NCI-H2081 (cell line): ENCODE data around the gene TBC1D25.

Experiments used
- DNase-seq, 2 experiments: peaks; one replicate each; lab custom pipeline; 2025; lab: John Stamatoyannopoulos, UW

Gene TBC1D25

DNA sequence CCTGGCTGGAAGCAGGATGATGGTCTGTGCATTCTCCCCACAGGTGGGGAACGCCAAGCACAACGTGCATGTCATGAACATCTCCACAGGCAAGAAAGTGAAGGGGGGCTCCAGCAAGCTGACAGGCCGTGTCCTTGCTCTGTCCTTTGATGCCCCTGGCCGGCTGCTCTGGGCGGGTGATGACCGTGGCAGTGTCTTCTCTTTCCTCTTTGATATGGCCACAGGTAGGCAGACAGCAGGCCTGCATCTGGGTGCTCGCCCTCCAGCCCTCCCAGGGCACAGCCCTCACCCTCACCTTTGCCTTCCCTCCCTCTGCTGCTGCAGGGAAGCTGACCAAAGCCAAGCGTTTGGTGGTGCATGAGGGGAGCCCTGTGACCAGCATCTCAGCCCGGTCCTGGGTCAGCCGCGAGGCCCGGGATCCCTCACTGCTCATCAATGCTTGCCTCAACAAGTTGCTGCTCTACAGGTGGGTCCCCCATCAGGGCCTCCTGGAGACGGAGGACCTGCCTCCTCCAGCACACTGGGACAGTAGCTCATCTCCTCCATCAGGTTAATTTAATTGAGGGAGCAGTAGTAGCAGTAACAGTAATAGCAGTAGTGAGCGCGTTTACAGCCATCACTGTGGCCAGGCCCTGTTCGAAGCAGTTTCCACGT lies 62.4 kb downstream of the TBC1D25 start:
- DNase-seq: no peak

DNA sequence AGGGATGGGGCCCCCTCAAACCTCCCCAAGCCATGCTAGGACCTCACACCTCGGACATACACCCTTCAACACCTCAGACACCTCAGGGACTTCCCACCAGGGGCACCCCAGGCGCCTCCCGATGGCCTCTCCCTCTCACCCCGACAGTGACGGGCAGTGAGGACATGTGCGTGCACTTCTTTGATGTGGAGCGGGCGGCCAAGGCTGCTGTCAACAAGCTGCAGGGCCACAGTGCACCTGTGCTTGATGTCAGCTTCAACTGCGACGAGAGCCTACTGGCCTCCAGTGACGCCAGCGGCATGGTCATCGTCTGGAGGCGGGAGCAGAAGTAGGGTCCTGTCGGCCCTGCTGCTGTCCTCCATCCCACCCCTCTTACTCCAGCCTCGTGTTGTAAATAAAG lies 65.2 kb downstream of the TBC1D25 start:
- DNase-seq: no peak

DNA sequence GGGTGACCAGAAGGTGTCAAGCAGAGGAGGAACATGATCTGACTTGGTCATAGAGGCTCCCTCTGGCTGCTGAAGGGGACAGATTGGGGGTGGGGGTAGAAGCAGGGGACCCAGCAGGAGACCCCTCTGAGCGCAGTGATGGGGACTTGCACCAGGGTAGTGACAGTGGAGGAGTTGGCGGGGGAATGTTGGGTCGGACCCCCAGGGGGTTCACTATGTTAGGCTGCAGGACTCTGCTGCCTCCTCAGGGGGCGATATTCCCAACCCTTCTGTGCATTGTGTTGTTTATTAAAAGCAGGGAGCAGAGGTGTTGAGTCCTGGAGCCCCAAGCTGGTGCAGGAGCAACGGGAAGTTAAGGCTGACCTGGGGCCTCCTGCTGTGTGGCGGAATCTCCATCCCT lies 66.6 kb downstream of the TBC1D25 start:
- DNase-seq: no peak

DNA sequence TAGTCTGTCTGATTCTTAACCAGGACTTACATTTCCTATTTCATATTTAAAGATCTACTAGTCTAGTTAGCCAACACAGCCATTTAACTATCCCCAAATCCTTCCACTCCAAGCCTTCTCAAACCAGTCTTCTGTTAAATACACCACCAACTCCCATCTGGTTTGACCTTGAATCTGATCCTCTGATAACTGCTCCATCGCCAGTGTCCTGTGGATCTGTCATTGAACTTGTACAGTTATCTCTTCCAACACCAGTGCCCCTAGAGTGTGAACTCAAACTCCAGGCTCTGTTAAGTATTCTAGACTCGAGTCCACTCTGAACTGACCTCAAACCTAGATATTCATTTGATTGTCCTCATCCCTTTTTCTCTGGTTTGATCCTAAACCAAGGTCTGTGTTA lies 72.2 kb downstream of the TBC1D25 start:
- DNase-seq: no peak
